HepG2 (cell line): ENCODE measurements around the gene TALDO1. TPM values are rescaled to one million over a fixed set of nuclear protein-coding genes. Genes with fewer than 3 reads are reported as not detected.
A peak's percentile ranks its signal among the peaks of the same experiment; 100 is the strongest.

Experiments used
- ATM ChIP-seq: fragments of 450-650 bp; IDR thresholded peaks from 2 replicates; pipeline ENCODE4 v1.7.1; 2017; ENCODE audit warnings: mild to moderate bottlenecking, borderline replicate concordance
- GPN1 ChIP-seq: sonication (generic); formaldehyde crosslinking; IDR thresholded peaks from 2 replicates; pipeline ENCODE4 v1.5.1; 2020; ENCODE audit warnings: missing genetic modification reagents, borderline replicate concordance
- GZF1 ChIP-seq: sonication (generic); formaldehyde crosslinking; IDR thresholded peaks from 2 replicates; pipeline ENCODE4 v1.5.1; 2020; ENCODE audit warnings: mild to moderate bottlenecking, missing genetic modification reagents
- IRF2 ChIP-seq: IDR thresholded peaks from 2 replicates; pipeline ENCODE4 v1.6.1; 2018; ENCODE audit warnings: missing genetic modification reagents, missing compliant biosample characterization
- MIXL1 ChIP-seq: IDR thresholded peaks from 2 replicates; pipeline ENCODE4 v1.6.1; 2016
- PHF21A ChIP-seq: sonication (generic); formaldehyde crosslinking; IDR thresholded peaks from 2 replicates; pipeline ENCODE4 v1.5.0; 2020; ENCODE audit warnings: mild to moderate bottlenecking, missing genetic modification reagents
- POLR2G ChIP-seq: fragments of 200-400 bp; formaldehyde crosslinking; IDR thresholded peaks from 2 replicates; pipeline ENCODE4 v1.6.1; 2018; ENCODE audit warnings: mild to moderate bottlenecking, low read depth, low read length, moderate library complexity
- SATB2 ChIP-seq: sonication (generic); formaldehyde crosslinking; IDR thresholded peaks from 2 replicates; pipeline ENCODE4 v1.5.0; 2020; ENCODE audit warnings: missing genetic modification reagents
- SMAD3 ChIP-seq: sonication (generic); formaldehyde crosslinking; IDR thresholded peaks from 2 replicates; pipeline ENCODE4 v1.4.0; 2020; ENCODE audit warnings: missing genetic modification reagents
- SMYD3 ChIP-seq: sonication (generic); formaldehyde crosslinking; IDR thresholded peaks from 2 replicates; pipeline ENCODE4 v1.8.1; 2023; ENCODE audit warnings: mild to moderate bottlenecking, missing genetic modification reagents
- TAF15 ChIP-seq: fragments of 200-400 bp; formaldehyde crosslinking; IDR thresholded peaks from one replicate; pipeline ENCODE4 v1.6.1; 2018; ENCODE audit warnings: mild to moderate bottlenecking, low read depth, low read length; ENCODE audit not compliant: poor library complexity, severe bottlenecking
- ZBTB20 ChIP-seq: sonication (generic); formaldehyde crosslinking; IDR thresholded peaks from 2 replicates; pipeline ENCODE4 v1.8.1; 2023; ENCODE audit warnings: missing genetic modification reagents, low read depth, mild to moderate bottlenecking, borderline replicate concordance
- ZNF282 ChIP-seq: fragments of 450-650 bp; IDR thresholded peaks from 2 replicates; pipeline ENCODE4 v1.6.1; 2018; ENCODE audit not compliant: partially characterized antibody
- ZNF7 ChIP-seq: IDR thresholded peaks from 2 replicates; pipeline ENCODE4 v1.6.1; 2016; ENCODE audit warnings: missing biosample characterization, missing genetic modification reagents
- ZNF850 ChIP-seq: sonication (generic); formaldehyde crosslinking; conservative IDR thresholded peaks from 2 replicates; pipeline ENCODE4 v1.9.0; 2021; ENCODE audit warnings: mild to moderate bottlenecking, missing genetic modification reagents
- polyA plus RNA-seq, 8 experiments: library from polyadenylated mRNA; depleted of rRNA in 3 of 8; stranded (reverse) in 7 of 8; unstranded in 1 of 8; fragments of >200 nt; fragmentation: Illumina TruSeq in 4 of 8; extraction: Trizol in 4 of 8; gene quantifications; 2 replicates each; pipeline versions ENCODE4 v1.2.1 to v1.2.3, GENCODE V29; 2011 to 2016; ENCODE audit warnings: low read depth in 4 of 8, missing spikeins in 1 of 8, mixed read lengths in 1 of 8; ENCODE audit not compliant: insufficient read depth in 1 of 8
- total RNA-seq, 5 experiments: library from RNA; depleted of rRNA; stranded (reverse); fragments of >200 nt; fragmentation: Illumina TruSeq; extraction: Trizol; gene quantifications; 2 replicates each; pipeline ENCODE4 v1.2.3, GENCODE V29; 2016; ENCODE audit warnings: low read depth in 1 of 5
- TF ChIP-seq, protein P1 (sequence below): sonication (generic); formaldehyde crosslinking; IDR thresholded peaks from 2 replicates; pipeline ENCODE4 v1.4.0; 2020; ENCODE audit warnings: missing genetic modification reagents, mild to moderate bottlenecking, borderline replicate concordance
- TF ChIP-seq, protein P2 (sequence below): sonication (generic); formaldehyde crosslinking; IDR thresholded peaks from 2 replicates; pipeline ENCODE4 v1.4.0; 2020; ENCODE audit warnings: missing genetic modification reagents, low read depth, mild to moderate bottlenecking, borderline replicate concordance
- TF ChIP-seq, protein P3 (sequence below): sonication (generic); formaldehyde crosslinking; IDR thresholded peaks from 2 replicates; pipeline ENCODE4 v1.5.0; 2020; ENCODE audit warnings: mild to moderate bottlenecking, missing genetic modification reagents, borderline replicate concordance
- TF ChIP-seq, protein P4 (sequence below): sonication (generic); formaldehyde crosslinking; IDR thresholded peaks from 2 replicates; pipeline ENCODE4 v1.4.0; 2020; ENCODE audit warnings: missing genetic modification reagents
- TF ChIP-seq, protein P5 (sequence below): sonication (generic); formaldehyde crosslinking; IDR thresholded peaks from 2 replicates; pipeline ENCODE4 v1.5.1; 2020; ENCODE audit warnings: mild to moderate bottlenecking, missing genetic modification reagents, moderate library complexity

TALDO1 gene
- total and polyA plus RNA-seq, 2 of the 13 experiments (the other 11 are each of a cell fraction or from before 2014, with no cell fraction given): 107 to 240 TPM

DNA sequence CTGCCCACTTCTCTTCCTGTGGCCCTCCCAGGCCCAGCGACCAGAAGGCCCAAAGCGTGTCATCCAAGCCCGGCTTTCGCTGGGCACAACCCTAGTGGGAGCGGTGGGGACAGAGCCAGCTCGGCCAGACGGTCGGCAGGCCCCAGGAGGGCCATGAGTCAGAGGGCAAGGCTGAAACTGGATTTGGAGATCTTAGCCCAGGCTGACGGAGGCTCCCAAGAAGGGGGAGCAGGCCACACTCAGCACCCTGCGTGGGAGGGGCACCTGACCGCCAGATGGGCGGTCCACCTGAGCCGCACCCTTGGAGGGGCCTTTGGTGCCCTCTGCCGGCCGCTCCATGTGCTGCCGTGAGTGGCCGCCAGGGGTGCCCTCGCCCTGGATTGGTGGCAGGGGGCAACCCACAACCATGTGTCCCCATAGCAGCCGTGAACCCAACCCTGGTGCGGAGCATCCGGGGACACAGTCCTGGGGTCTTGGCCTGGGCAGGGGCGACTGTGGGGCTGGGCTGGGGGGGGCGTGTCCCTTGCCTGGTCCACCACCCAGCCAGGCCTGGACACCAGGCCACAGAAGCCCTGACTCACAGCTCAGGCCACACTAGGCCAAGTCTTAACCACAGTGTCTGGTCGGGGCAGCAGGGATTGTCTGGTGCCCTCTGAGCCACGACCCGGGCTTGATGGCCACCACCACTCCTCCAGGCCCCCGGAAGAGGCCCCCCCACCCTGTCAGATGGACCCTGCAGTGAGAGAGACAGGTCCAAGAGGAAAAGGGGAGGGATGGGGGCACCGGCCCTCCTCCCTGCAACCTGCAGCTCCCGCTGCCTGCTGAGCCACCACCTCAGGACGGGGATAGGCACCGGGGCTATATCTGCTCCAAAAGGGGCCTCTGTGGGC lies 19.2 kb upstream of the TALDO1 start (continued):
- TF ChIP-seq, protein P1, sequence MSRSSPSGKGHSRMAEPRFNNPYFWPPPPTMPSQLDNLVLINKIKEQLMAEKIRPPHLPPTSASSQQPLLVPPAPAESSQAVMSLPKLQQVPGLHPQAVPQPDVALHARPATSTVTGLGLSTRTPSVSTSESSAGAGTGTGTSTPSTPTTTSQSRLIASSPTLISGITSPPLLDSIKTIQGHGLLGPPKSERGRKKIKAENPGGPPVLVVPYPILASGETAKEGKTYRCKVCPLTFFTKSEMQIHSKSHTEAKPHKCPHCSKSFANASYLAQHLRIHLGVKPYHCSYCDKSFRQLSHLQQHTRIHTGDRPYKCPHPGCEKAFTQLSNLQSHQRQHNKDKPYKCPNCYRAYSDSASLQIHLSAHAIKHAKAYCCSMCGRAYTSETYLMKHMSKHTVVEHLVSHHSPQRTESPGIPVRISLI (CRISPR knock-in tag): peak; percentile 24; the same call in 1 of the 2 replicates
- TF ChIP-seq PHF21A (CRISPR knock-in tag) (peak; percentile 65; the same call in 1 of the 2 replicates), IRF2 (CRISPR knock-in tag) (peak; percentile 83), ZNF850 (CRISPR knock-in tag) (no peak), GPN1 (CRISPR knock-in tag) (no peak), TAF15 (peak; percentile 74), GZF1 (no peak), ATM (no peak), POLR2G (peak; percentile 52), SMAD3 (0 out of 2 replicates have a peak, but pooled peaks have one; percentile 46), MIXL1 (CRISPR knock-in tag) (no peak), SATB2 (no peak), ZBTB20 (CRISPR knock-in tag) (no peak; the same call in 1 of the 2 replicates), ZNF282 (no peak), SMYD3 (CRISPR knock-in tag) (0 out of 2 replicates have a peak, but pooled peaks have one; percentile 70), ZNF7 (no peak)
- TF ChIP-seq, protein P2, sequence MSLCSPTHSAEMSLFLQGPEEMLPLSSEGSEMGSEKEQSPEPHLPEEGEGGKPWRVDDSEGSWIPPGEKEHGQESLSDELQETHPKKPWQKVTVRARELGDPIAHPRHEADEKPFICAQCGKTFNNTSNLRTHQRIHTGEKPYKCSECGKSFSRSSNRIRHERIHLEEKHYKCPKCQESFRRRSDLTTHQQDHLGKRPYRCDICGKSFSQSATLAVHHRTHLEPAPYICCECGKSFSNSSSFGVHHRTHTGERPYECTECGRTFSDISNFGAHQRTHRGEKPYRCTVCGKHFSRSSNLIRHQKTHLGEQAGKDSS: peak; percentile 70; the same call in 1 of the 2 replicates
- TF ChIP-seq, protein P3, sequence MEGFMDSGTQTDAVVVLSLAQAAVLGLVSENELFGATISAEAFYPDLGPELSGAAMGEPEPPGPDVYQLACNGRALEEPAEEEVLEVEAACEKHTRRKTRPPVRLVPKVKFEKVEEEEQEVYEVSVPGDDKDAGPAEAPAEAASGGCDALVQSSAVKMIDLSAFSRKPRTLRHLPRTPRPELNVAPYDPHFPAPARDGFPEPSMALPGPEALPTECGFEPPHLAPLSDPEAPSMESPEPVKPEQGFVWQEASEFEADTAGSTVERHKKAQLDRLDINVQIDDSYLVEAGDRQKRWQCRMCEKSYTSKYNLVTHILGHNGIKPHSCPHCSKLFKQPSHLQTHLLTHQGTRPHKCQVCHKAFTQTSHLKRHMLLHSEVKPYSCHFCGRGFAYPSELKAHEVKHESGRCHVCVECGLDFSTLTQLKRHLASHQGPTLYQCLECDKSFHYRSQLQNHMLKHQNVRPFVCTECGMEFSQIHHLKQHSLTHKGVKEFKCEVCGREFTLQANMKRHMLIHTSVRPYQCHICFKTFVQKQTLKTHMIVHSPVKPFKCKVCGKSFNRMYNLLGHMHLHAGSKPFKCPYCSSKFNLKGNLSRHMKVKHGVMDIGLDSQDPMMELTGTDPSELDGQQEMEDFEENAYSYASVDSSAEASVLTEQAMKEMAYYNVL (CRISPR knock-in tag): peak; percentile 77
- TF ChIP-seq, protein P4, sequence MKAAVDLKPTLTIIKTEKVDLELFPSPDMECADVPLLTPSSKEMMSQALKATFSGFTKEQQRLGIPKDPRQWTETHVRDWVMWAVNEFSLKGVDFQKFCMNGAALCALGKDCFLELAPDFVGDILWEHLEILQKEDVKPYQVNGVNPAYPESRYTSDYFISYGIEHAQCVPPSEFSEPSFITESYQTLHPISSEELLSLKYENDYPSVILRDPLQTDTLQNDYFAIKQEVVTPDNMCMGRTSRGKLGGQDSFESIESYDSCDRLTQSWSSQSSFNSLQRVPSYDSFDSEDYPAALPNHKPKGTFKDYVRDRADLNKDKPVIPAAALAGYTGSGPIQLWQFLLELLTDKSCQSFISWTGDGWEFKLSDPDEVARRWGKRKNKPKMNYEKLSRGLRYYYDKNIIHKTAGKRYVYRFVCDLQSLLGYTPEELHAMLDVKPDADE (CRISPR knock-in tag): no peak
- TF ChIP-seq, protein P5, sequence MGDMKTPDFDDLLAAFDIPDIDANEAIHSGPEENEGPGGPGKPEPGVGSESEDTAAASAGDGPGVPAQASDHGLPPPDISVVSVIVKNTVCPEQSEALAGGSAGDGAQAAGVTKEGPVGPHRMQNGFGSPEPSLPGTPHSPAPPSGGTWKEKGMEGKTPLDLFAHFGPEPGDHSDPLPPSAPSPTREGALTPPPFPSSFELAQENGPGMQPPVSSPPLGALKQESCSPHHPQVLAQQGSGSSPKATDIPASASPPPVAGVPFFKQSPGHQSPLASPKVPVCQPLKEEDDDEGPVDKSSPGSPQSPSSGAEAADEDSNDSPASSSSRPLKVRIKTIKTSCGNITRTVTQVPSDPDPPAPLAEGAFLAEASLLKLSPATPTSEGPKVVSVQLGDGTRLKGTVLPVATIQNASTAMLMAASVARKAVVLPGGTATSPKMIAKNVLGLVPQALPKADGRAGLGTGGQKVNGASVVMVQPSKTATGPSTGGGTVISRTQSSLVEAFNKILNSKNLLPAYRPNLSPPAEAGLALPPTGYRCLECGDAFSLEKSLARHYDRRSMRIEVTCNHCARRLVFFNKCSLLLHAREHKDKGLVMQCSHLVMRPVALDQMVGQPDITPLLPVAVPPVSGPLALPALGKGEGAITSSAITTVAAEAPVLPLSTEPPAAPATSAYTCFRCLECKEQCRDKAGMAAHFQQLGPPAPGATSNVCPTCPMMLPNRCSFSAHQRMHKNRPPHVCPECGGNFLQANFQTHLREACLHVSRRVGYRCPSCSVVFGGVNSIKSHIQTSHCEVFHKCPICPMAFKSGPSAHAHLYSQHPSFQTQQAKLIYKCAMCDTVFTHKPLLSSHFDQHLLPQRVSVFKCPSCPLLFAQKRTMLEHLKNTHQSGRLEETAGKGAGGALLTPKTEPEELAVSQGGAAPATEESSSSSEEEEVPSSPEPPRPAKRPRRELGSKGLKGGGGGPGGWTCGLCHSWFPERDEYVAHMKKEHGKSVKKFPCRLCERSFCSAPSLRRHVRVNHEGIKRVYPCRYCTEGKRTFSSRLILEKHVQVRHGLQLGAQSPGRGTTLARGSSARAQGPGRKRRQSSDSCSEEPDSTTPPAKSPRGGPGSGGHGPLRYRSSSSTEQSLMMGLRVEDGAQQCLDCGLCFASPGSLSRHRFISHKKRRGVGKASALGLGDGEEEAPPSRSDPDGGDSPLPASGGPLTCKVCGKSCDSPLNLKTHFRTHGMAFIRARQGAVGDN (CRISPR knock-in tag): peak; percentile 87
